Activated T-cell treated with anti-CD3 and anti-CD28 coated beads, Interleukin-2, amount 50 U/mL, for 4 hours (primary cell): ENCODE results near the gene DLL4. TPM values are rescaled to one million over a fixed set of nuclear protein-coding genes. Genes with fewer than 3 reads are reported as not detected.
"Not testable (repeated sequence)": the region's sequence is repeated elsewhere in the genome, so short reads cannot be mapped to it uniquely, and the experiment has no call there.

Experiments
- ATAC-seq, 2 donors: fragments of 200-7000 bp; cut with Tn5 transposase; one replicate each; pipeline ENCODE4 v1.10.0; 2021
- DNase-seq: peaks from one replicate; pipeline ENCODE4 v3.0.0-alpha.2; 2020
- H3K27me3 Mint-ChIP-seq: one replicate; pipeline ENCODE4 v1.8.0; 2021; ENCODE audit warnings: low read depth, mixed read lengths
- H3K36me3 Mint-ChIP-seq: one replicate; pipeline ENCODE4 v1.8.0; 2022; ENCODE audit warnings: mixed read lengths; ENCODE audit not compliant: insufficient read depth
- H3K4me1 Mint-ChIP-seq: one replicate; pipeline ENCODE4 v1.8.0; 2021; ENCODE audit warnings: low read depth, mixed read lengths
- H3K4me3 Mint-ChIP-seq: one replicate; pipeline ENCODE4 v1.8.0; 2021; ENCODE audit warnings: mild to moderate bottlenecking, moderate library complexity, mixed read lengths
- H3K9me3 Mint-ChIP-seq: one replicate; pipeline ENCODE4 v1.8.0; 2021; ENCODE audit warnings: mixed read lengths
- total RNA-seq, 3 donors: library from RNA; stranded (reverse); gene quantifications; one replicate each; pipeline ENCODE4 v1.2.1, GENCODE V29; 2021

DLL4 gene
- total RNA-seq, 3 donors from 2014 or later = 0.05 to 0.38 (median 0.37) TPM

GRCh38 chr15:40952901-40953712 lies 24.0 kb downstream of the DLL4 start, which contains the start of gene CHAC1:
CHAC1 (plus strand) TSS chr15:40953471; CDS start chr15:40953584, 113 bp downstream.
- ATAC-seq (peak; percentile 95), DNase-seq (peak; percentile 97)
- Mint-ChIP-seq H3K9me3 (no peaks in the 10 kb centered on the region), H3K4me1 (peaks cover 20% of the 10 kb centered on the region), H3K4me3 (peak within 1 kb of the TSS; percentile 93), H3K27me3 (no peaks in the 10 kb centered on the region), H3K36me3 (peaks cover 12% of the 10 kb centered on the region)

- no peak for DNase-seq
- Mint-ChIP-seq H3K4me1 (peaks cover 20% of the 10 kb centered on the region), H3K27me3 (no peaks in the 10 kb centered on the region), H3K9me3 (no peaks in the 10 kb centered on the region), H3K4me3 (peak overlapping the region; percentile 93), H3K36me3 (peaks cover 12% of the 10 kb centered on the region)
- ATAC-seq = peak in 1 of 2 donors; percentile 6
These were observed 24.6 kb downstream of the DLL4 start for GRCh38 chr15:40953713-40954074.

DNA sequence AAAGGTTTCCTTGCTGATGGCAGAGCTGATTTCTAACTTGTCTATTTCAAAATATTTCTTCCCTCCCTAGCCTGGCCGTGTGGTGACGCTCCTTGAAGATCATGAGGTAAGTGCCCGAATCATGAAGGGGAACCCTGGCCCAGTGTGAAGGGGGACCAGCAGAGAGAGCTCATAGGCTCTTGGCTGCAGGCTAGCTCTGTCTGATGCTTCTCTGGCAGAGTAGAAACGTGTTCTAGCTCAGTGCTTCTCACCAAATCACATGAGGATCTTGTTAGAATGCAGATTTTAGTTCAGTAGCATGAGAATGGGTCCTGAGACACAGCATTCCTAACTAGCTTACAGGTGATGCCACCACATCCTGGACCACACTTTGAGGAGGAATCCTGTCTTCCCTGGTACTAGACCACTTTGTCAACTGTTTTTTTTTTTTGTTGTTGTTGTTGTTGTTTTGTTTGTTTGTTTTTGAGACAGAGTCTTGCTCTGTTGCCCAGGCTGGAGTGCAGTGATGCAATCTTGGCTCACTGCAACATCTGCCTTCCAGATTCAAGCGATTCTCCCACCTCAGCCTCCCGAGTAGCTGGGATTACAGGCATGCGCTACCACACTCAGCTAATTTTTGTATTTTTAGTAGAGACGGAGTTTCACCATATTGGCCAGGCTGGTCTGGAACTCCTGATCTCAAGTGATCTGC lies 25.2 kb downstream of the DLL4 start:
- H3K27me3 Mint-ChIP-seq, DNase-seq, ATAC-seq, H3K9me3 Mint-ChIP-seq: not testable (repeated sequence)
- peak overlapping the region; percentile 93 for H3K4me3 Mint-ChIP-seq
- H3K36me3 Mint-ChIP-seq = peaks cover 12% of the 10 kb centered on the region
- H3K4me1 Mint-ChIP-seq = peaks cover 20% of the 10 kb centered on the region

GRCh38 chr15:40955141-40955903 lies 26.2 kb downstream of the DLL4 start:
- ATAC-seq (no peak), DNase-seq (no peak)
- Mint-ChIP-seq H3K9me3 (no peaks in the 10 kb centered on the region), H3K36me3 (peaks cover 12% of the 10 kb centered on the region), H3K27me3 (no peaks in the 10 kb centered on the region), H3K4me3 (peak overlapping the region; percentile 93), H3K4me1 (peaks cover 20% of the 10 kb centered on the region)

- Mint-ChIP-seq H3K36me3 (peaks cover 12% of the 10 kb centered on the region), H3K9me3 (no peaks in the 10 kb centered on the region), H3K4me3 (peak overlapping the region; percentile 51), H3K27me3 (no peaks in the 10 kb centered on the region), H3K4me1 (peaks cover 20% of the 10 kb centered on the region)
- DNase-seq (no peak), ATAC-seq (no peak)
These were observed 26.9 kb downstream of the DLL4 start for GRCh38 chr15:40955930-40956540.

GRCh38 chr15:40956541-40956982 lies 27.4 kb downstream of the DLL4 start:
- DNase-seq (no peak), ATAC-seq (no peak)
- Mint-ChIP-seq H3K27me3 (no peaks in the 10 kb centered on the region), H3K36me3 (peaks cover 12% of the 10 kb centered on the region), H3K4me3 (peak overlapping the region; percentile 51), H3K9me3 (no peaks in the 10 kb centered on the region), H3K4me1 (peaks cover 19% of the 10 kb centered on the region)

DNA sequence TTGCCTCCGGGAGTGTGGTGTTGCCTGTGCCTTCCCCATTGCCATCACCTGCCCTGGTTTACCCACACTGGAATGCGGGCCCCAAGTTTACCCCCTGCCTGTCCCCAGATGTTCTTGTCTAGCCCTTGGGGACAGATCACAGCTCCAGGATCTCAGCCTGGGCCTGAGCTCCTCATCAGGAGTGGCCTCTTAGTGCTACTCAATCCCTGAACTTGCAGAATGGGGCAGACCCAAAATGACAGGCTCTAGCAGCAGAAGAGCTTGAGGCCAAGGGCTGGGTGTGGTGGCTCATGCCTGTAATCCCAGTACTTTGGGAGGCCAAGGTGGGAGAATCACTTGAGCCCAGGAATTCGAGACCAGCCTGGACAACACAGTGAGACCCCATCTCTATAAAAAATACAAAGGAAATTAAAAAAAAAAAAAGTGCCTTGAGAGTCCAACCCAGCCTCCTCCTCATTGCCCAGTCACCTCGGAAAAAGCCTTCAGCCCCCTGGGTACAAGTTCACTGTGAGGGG lies 28.0 kb downstream of the DLL4 start:
- Mint-ChIP-seq H3K9me3 (no peaks in the 10 kb centered on the region), H3K4me1 (peaks cover 17% of the 10 kb centered on the region)
- no peak for ATAC-seq

GRCh38 chr15:40957581-40958051 lies 28.5 kb downstream of the DLL4 start:
- H3K4me3 Mint-ChIP-seq = no peak overlapping the region
- no peak for ATAC-seq

More for the DNA sequence above, 28.0 kb downstream of the DLL4 start:
- Mint-ChIP-seq H3K4me3 (no peak overlapping the region), H3K27me3 (no peaks in the 10 kb centered on the region), H3K36me3 (peaks cover 12% of the 10 kb centered on the region)
- DNase-seq = no peak

GRCh38 chr15:40958146-40958545 lies 29.0 kb downstream of the DLL4 start:
- Mint-ChIP-seq H3K27me3 (no peaks in the 10 kb centered on the region), H3K4me1 (peaks cover 15% of the 10 kb centered on the region), H3K4me3 (no peak overlapping the region), H3K36me3 (peaks cover 12% of the 10 kb centered on the region), H3K9me3 (no peaks in the 10 kb centered on the region)
- DNase-seq (no peak), ATAC-seq (no peak)

More at GRCh38 chr15:40957581-40958051, 28.5 kb downstream of the DLL4 start:
- Mint-ChIP-seq H3K27me3 (no peaks in the 10 kb centered on the region), H3K4me1 (peaks cover 17% of the 10 kb centered on the region), H3K9me3 (no peaks in the 10 kb centered on the region), H3K36me3 (peaks cover 12% of the 10 kb centered on the region)
- no peak for DNase-seq

GRCh38 chr15:40958723-40959122 lies 29.6 kb downstream of the DLL4 start:
- Mint-ChIP-seq H3K27me3 (no peaks in the 10 kb centered on the region), H3K4me3 (no peak overlapping the region)
- no peak for ATAC-seq

DNA sequence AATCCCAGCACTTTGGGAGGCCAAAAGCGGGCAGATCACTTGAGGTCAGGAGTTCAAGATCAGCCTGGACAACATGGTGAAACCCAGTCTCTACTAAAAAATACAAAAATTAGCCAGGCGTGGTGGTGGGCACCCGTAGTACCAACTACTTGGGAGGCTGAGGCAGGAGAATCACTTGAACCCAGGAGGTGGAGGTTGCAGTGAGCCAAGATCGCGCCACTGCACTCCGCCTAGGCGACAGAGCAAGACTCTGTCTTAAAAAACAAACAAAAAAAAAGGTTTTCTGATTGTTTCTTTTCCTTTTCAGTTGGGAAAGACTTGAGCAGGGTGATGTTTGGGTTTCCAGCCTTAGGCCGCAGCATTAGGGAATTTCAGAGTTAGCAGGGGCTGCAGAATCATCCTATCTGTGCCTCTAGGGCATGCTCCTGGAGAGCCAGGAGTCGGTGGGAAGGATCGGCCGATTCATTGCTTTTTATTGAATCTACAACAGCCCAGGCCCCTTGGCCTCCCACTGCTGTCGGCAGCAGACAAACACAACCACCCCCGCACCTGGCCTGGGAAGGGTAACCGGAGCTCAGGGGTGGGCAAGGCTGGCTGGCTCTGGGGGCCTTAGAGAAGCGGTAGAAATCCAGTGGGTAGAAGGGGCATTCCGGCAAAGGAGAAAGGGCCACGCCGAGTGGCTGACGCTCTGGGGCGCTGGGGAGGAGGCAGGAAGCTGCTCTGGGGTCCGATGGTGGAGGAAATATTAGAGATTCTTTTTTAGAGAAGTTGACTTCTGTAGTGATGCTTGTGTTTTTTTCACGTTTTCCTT lies 30.4 kb downstream of the DLL4 start:
- no peak for ATAC-seq
- Mint-ChIP-seq H3K4me3 (no peak overlapping the region), H3K27me3 (no peaks in the 10 kb centered on the region), H3K4me1 (peaks cover 10% of the 10 kb centered on the region), H3K36me3 (peaks cover 10% of the 10 kb centered on the region), H3K9me3 (no peaks in the 10 kb centered on the region)
- no peak for DNase-seq

More at GRCh38 chr15:40958723-40959122, 29.6 kb downstream of the DLL4 start:
- Mint-ChIP-seq H3K36me3 (peaks cover 12% of the 10 kb centered on the region), H3K9me3 (no peaks in the 10 kb centered on the region), H3K4me1 (peaks cover 15% of the 10 kb centered on the region)
- DNase-seq = no peak

DNA sequence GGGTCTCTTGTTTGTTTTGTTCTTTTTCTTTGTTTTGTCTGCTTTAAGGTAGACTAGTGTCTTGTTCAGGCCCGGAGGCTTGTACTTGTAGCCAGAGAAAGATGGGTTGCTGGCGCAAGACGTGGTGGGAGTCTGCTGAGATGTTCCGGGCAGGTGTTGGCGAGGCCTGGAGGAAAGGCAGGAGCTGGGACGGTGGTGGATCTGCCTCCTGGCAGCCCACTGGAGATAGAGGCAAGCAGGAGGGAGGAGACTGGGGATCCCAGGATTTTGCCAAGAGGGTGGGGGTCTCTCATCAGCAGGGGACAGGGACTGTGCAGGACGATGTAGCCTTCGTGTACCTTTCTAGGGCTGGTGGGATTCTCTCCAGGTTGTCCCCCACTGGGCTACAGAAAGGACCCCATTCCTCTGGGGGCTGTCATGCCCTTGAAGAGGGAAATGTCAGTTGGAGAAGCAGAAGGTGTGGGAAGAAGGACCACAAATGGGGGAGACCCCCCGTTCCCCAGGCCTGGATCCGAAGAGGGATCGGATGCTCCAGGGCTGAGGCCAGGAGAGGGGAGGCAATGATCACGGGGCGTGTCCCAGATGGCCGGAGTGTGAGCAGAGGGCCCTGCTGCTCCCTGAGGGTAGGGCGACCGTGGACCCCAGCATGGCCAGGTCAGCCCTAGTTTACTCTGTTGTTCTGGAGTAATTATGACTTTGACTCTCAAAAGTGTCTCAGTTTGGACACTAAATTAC lies 31.2 kb downstream of the DLL4 start:
- H3K36me3 Mint-ChIP-seq = peaks cover 10% of the 10 kb centered on the region
- no peaks in the 10 kb centered on the region for H3K27me3 Mint-ChIP-seq
- no peak for ATAC-seq
- DNase-seq = no peak
- H3K4me1 Mint-ChIP-seq = peaks cover 6% of the 10 kb centered on the region
- H3K4me3 Mint-ChIP-seq = no peak overlapping the region
- H3K9me3 Mint-ChIP-seq = no peaks in the 10 kb centered on the region
